Gastroesophageal sphincter (tissue), 4 donors: ENCODE results near the gene SCRT2. TPM values are rescaled to one million over a fixed set of nuclear protein-coding genes. Genes with fewer than 3 reads are reported as not detected.

Experiments
- ATAC-seq: fragments of 150-250 bp; one replicate; pipeline ENCODE4 v1.9.1; 2016; ENCODE audit warnings: mild to moderate bottlenecking, moderate library complexity
- H3K27ac ChIP-seq, 4 donors: fragments of 200-600 bp; sonication (generic) in 3 of 4; 1 replicate in 3 of 4; 2 replicates in 1 of 4; pipeline ENCODE4 v1.5.1; 2016 to 2019
- H3K27me3 ChIP-seq: fragments of 200-600 bp; sonication (generic); one replicate; pipeline ENCODE4 v1.5.1; 2019
- H3K36me3 ChIP-seq, 2 donors: fragments of 200-600 bp; sonication (generic); one replicate each; pipeline ENCODE4 v1.5.1; 2019; ENCODE audit warnings: control low read depth in 1 of 2
- H3K4me1 ChIP-seq, 3 donors: fragments of 200-600 bp; sonication (generic); 1 replicate in 2 of 3; 2 replicates in 1 of 3; pipeline ENCODE4 v1.5.1; 2016 to 2019; ENCODE audit warnings: control low read depth in 2 of 3
- H3K4me3 ChIP-seq, 2 donors: fragments of 200-600 bp; sonication (generic); one replicate each; pipeline ENCODE4 v1.5.1; 2019; ENCODE audit warnings: mild to moderate bottlenecking in 1 of 2, moderate library complexity in 1 of 2
- H3K9me3 ChIP-seq, 3 donors: fragments of 200-600 bp; sonication (generic); one replicate each; pipeline ENCODE4 v1.5.1; 2017 to 2019; ENCODE audit warnings: control low read depth in 2 of 3
- CTCF ChIP-seq, 4 experiments: fragments of 200-600 bp in 2 of 4; fragments of 450-650 bp in 2 of 4; sonication (generic) in 1 of 4; IDR thresholded peaks; one replicate each; pipeline ENCODE4 v1.5.1; 2017 to 2019; ENCODE audit warnings: antibody characterized with exemption in 4 of 4, mild to moderate bottlenecking in 2 of 4, moderate library complexity in 2 of 4
- EP300 ChIP-seq: sonication (generic); formaldehyde crosslinking; IDR thresholded peaks from one replicate; pipeline ENCODE4 v1.6.1; 2017; ENCODE audit warnings: antibody characterized with exemption, mild to moderate bottlenecking
- POLR2A ChIP-seq, 2 donors: fragments of 450-650 bp; IDR thresholded peaks; one replicate each; pipeline ENCODE4 v1.6.1; 2017; ENCODE audit warnings: antibody characterized with exemption in 2 of 2, mild to moderate bottlenecking in 2 of 2, moderate library complexity in 1 of 2
- POLR2AphosphoS5 ChIP-seq: sonication (generic); formaldehyde crosslinking; IDR thresholded peaks from one replicate; pipeline ENCODE4 v1.6.1; 2017; ENCODE audit warnings: antibody characterized with exemption
- WGBS, 2 donors: methylation state at CpG; one replicate each; pipeline ENCODE4 v1.1.5; 2018; ENCODE audit warnings: low coverage in 1 of 2; 5-methylcytosine and 5-hydroxymethylcytosine counted together
- total RNA-seq, 4 donors: library from RNA; depleted of rRNA; stranded (reverse); fragments of >200 nt; gene quantifications; one replicate each; pipeline ENCODE4 v1.1.0, GENCODE V29; 2016

Gene SCRT2
- total RNA-seq, 4 donors from 2014 or later = not detected

DNA sequence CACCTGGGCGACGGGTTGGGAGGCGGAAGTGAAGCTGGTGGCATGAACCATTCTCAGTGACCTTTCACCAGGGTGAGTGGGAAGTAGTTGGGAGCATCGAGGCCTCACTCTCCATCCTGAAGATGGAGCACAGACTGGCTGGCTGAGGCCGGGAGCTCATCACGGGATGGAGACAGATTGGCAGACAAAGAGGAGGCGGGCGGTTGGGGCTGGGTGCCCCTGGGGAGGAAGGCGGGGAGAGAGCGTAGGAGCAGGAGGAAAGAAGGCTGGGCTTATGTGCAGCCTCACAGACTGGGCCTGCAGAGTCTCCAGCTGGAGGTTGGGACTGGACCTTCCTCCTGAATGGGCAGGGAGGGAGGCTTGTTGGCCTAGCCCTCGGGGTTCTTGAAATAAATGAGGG lies 44.2 kb upstream of the SCRT2 start:
- Histone ChIP-seq H3K4me1 (no peaks in the 10 kb centered on the region), H3K27me3 (peaks cover 94% of the 10 kb centered on the region), H3K9me3 (peaks cover 0 to 5% (median 0%) of the 10 kb centered on the region in 3 donors), H3K27ac (no peak overlapping the region), H3K36me3 (no peaks in the 10 kb centered on the region), H3K4me3 (no peak overlapping the region)
- 23 to 36% methylated on average over 2 to 7 of the region's 11 CpGs for WGBS, 2 donors
- no peak for ATAC-seq
- TF ChIP-seq EP300 (no peak), POLR2A (IDR thresholded peaks at IDR 0.05) (no peak), CTCF (IDR thresholded peaks at IDR 0.05) (no peak), POLR2AphosphoS5 (no peak)

- TF ChIP-seq POLR2AphosphoS5 = no peak
- TF ChIP-seq POLR2A (IDR thresholded peaks at IDR 0.05) = no peak
- no peak for TF ChIP-seq EP300
- no peak for TF ChIP-seq CTCF (IDR thresholded peaks at IDR 0.05)
- H3K4me1 ChIP-seq = no peaks in the 10 kb centered on the region
- peaks cover 0 to 13% (median 0%) of the 10 kb centered on the region in 3 donors for H3K9me3 ChIP-seq
- no peak overlapping the region for H3K27ac ChIP-seq
- no peak for ATAC-seq
- 87% methylated on average over 4 of the region's 5 CpGs; no CpG with 5 or more reads in 1 of the 2 donors for WGBS, 2 donors
- peaks cover 90% of the 10 kb centered on the region for H3K27me3 ChIP-seq
- no peak overlapping the region for H3K4me3 ChIP-seq
- H3K36me3 ChIP-seq = no peaks in the 10 kb centered on the region
These were observed 43.5 kb upstream of the SCRT2 start for GRCh38 chr20:719068-719467.

- peaks cover 83% of the 10 kb centered on the region for H3K27me3 ChIP-seq
These were observed 42.2 kb upstream of the SCRT2 start for GRCh38 chr20:717832-718231.

GRCh38 chr20:717271-717670 lies 41.7 kb upstream of the SCRT2 start:
- WGBS, 2 donors = 67 to 74% methylated on average over 7 of the region's 7 CpGs
- no peak for ATAC-seq
- Histone ChIP-seq H3K4me3 (no peak overlapping the region), H3K36me3 (no peaks in the 10 kb centered on the region), H3K9me3 (peaks cover 0 to 30% (median 0%) of the 10 kb centered on the region in 3 donors), H3K4me1 (no peaks in the 10 kb centered on the region), H3K27ac (no peak overlapping the region), H3K27me3 (peaks cover 83% of the 10 kb centered on the region)
- TF ChIP-seq POLR2A (IDR thresholded peaks at IDR 0.05) = no peak
- TF ChIP-seq POLR2AphosphoS5 = no peak
- TF ChIP-seq CTCF (IDR thresholded peaks at IDR 0.05) = no peak
- no peak for TF ChIP-seq EP300

More at GRCh38 chr20:717832-718231, 42.2 kb upstream of the SCRT2 start:
- H3K4me3 ChIP-seq = no peak overlapping the region
- no peaks in the 10 kb centered on the region for H3K36me3 ChIP-seq
- no peak for TF ChIP-seq CTCF (IDR thresholded peaks at IDR 0.05)
- no peak for TF ChIP-seq POLR2A (IDR thresholded peaks at IDR 0.05)
- TF ChIP-seq EP300 = no peak
- no peak for TF ChIP-seq POLR2AphosphoS5
- no CpG with 5 or more reads among the region's 5 CpGs for WGBS, 2 donors
- H3K4me1 ChIP-seq = no peaks in the 10 kb centered on the region
- ATAC-seq = no peak
- peaks cover 0 to 25% (median 0%) of the 10 kb centered on the region in 3 donors for H3K9me3 ChIP-seq
- no peak overlapping the region for H3K27ac ChIP-seq

- H3K4me1 ChIP-seq = peaks cover 0 to 9% (median 0%) of the 10 kb centered on the region in 3 donors
- ATAC-seq = no peak
- TF ChIP-seq POLR2A (IDR thresholded peaks at IDR 0.05) (no peak), CTCF (IDR thresholded peaks at IDR 0.05) (no peak), EP300 (no peak), POLR2AphosphoS5 (no peak)
- no peak overlapping the region for H3K27ac ChIP-seq
- WGBS, 2 donors = 90 to 95% methylated on average over 2 of the region's 2 CpGs
- peaks cover 0 to 30% (median 0%) of the 10 kb centered on the region in 3 donors for H3K9me3 ChIP-seq
- no peaks in the 10 kb centered on the region for H3K36me3 ChIP-seq
- H3K27me3 ChIP-seq = peaks cover 81% of the 10 kb centered on the region
- no peak overlapping the region for H3K4me3 ChIP-seq
These were observed 38.9 kb upstream of the SCRT2 start for GRCh38 chr20:714453-714852.
